HCT116 (cell line): Measurements from ENCODE around the gene MGME1. TPM values are rescaled to one million over a fixed set of nuclear protein-coding genes. Genes with fewer than 3 reads are reported as not detected.

Source experiments
- ATAC-seq: fragments of 200-7000 bp; cut with Tn5 transposase; 2 replicates; pipeline ENCODE4 v1.9.1; 2020; ENCODE audit warnings: mild to moderate bottlenecking, moderate library complexity
- BruUV-seq: library from RNA; stranded (reverse); fragments of 400-500 nt; replicated peaks from 2 replicates; lab custom pipeline; 2021; lab: Mats Ljungman, UMichigan
- CTCF ChIA-PET: fragments of 300-600 bp; sonication (Branson Sonifier 250); formaldehyde crosslinking; loops from one replicate; lab custom pipeline; 2021; ENCODE audit warnings: antibody characterized with exemption; lab: Charles Lee
- POLR2A ChIA-PET: fragments of 300-600, 350-600 bp; sonication (Branson Sonifier 250); formaldehyde crosslinking; loops from one replicate; lab custom pipeline; 2021; ENCODE audit warnings: antibody characterized with exemption; lab: Charles Lee
- RAD21 ChIA-PET, 2 experiments: fragments of 300-600 bp; sonication (Branson Sonifier 250); formaldehyde crosslinking; loops; one replicate each; lab custom pipeline; 2023; ENCODE audit warnings: low total read pairs in 2 of 2; ENCODE audit not compliant: uncharacterized antibody in 2 of 2, unreplicated experiment in 2 of 2, low non-redundant PET in 1 of 2; lab: Charles Lee
- DNase-seq: peaks from one replicate; pipeline ENCODE4 v3.0.0-alpha.2; 2010; ENCODE audit warnings: low read depth, low spot score
- H2AFZ ChIP-seq: fragments of 200-600 bp; shearing (Covaris generic), sonication (generic); 2 replicates; pipeline ENCODE4 v1.6.1; 2017; ENCODE audit warnings: low read depth, mixed run types, mixed read lengths, antibody characterized with exemption, low read length; ENCODE audit not compliant: poor library complexity, severe bottlenecking
- H3K27ac ChIP-seq: 2 replicates; pipeline ENCODE4 v1.5.1; 2012; ENCODE audit warnings: low read depth, low read length
- H3K27me3 ChIP-seq: fragments of 200-600 bp; sonication (generic); 2 replicates; pipeline ENCODE4 v1.6.1; 2016; ENCODE audit warnings: mixed run types, low read length, mixed read lengths; ENCODE audit not compliant: insufficient read depth
- H3K36me3 ChIP-seq, 2 experiments: fragments of 200-500 bp in 1 of 2; fragments of 200-600 bp in 1 of 2; sonication (Bioruptor generic) in 1 of 2; sonication (generic) in 1 of 2; 2 replicates each; pipeline versions ENCODE4 v1.5.1 to v1.6.1; 2014 to 2016; ENCODE audit warnings: low read length in 2 of 2, inconsistent platforms in 1 of 2, mixed read lengths in 1 of 2, mixed run types in 1 of 2; ENCODE audit not compliant: insufficient read depth in 2 of 2, control insufficient read depth in 1 of 2
- H3K4me1 ChIP-seq, 2 experiments: fragments of 200-600 bp in 1 of 2; sonication (generic) in 1 of 2; 2 replicates each; pipeline versions ENCODE4 v1.5.1 to v1.6.1; 2012 to 2017; ENCODE audit warnings: low read length in 2 of 2, inconsistent platforms in 1 of 2, mild to moderate bottlenecking in 1 of 2, mixed read lengths in 1 of 2, mixed run types in 1 of 2, moderate library complexity in 1 of 2; ENCODE audit not compliant: insufficient read depth in 2 of 2, control insufficient read depth in 1 of 2
- H3K4me2 ChIP-seq: fragments of 200-600 bp; sonication (generic); 2 replicates; pipeline ENCODE4 v1.6.1; 2017; ENCODE audit warnings: mixed run types, low read length, mixed read lengths
- H3K4me3 ChIP-seq, 2 experiments: fragments of 200-600 bp in 1 of 2; sonication (generic) in 1 of 2; replicated peaks in 1 of 2; 2 replicates each; pipeline ENCODE4 v1.5.1; 2011 to 2016; ENCODE audit warnings: low read length in 2 of 2, control low read depth in 1 of 2, low read depth in 1 of 2, mild to moderate bottlenecking in 1 of 2, mixed read lengths in 1 of 2, mixed run types in 1 of 2
- H3K79me2 ChIP-seq: fragments of 200-600 bp; sonication (generic); 2 replicates; pipeline ENCODE4 v1.6.1; 2017; ENCODE audit warnings: mild to moderate bottlenecking, mixed run types, low read length, moderate library complexity, mixed read lengths; ENCODE audit not compliant: insufficient read depth
- H3K9ac ChIP-seq: fragments of 200-600 bp; sonication (generic); 2 replicates; pipeline ENCODE4 v1.6.1; 2016; ENCODE audit warnings: low read length, mixed read lengths
- H3K9me2 ChIP-seq: fragments of 200-600 bp; sonication (generic), shearing (Covaris generic); 2 replicates; pipeline ENCODE4 v1.6.1; 2017; ENCODE audit warnings: mixed run types, mild to moderate bottlenecking, moderate library complexity; ENCODE audit not compliant: insufficient read depth
- H3K9me3 ChIP-seq, 2 experiments: fragments of 200-500 bp in 1 of 2; fragments of 200-600 bp in 1 of 2; sonication (Bioruptor generic) in 1 of 2; sonication (generic) in 1 of 2; 2 replicates each; pipeline ENCODE4 v1.6.1; 2014 to 2017; ENCODE audit warnings: low read length in 2 of 2, mixed read lengths in 2 of 2, inconsistent platforms in 1 of 2, low read depth in 1 of 2, mild to moderate bottlenecking in 1 of 2, mixed run types in 1 of 2, moderate library complexity in 1 of 2; ENCODE audit not compliant: control insufficient read depth in 1 of 2, insufficient read depth in 1 of 2
- H4K20me1 ChIP-seq: fragments of 200-600 bp; sonication (generic), shearing (Covaris generic); 2 replicates; pipeline ENCODE4 v1.6.1; 2017; ENCODE audit warnings: mixed run types, mild to moderate bottlenecking, moderate library complexity; ENCODE audit not compliant: insufficient read depth
- CBX3 ChIP-seq: IDR thresholded peaks from 2 replicates; pipeline ENCODE4 v1.6.1; 2012; ENCODE audit warnings: low read depth
- CEBPB ChIP-seq: IDR thresholded peaks from 2 replicates; pipeline ENCODE4 v1.6.1; 2012; ENCODE audit warnings: low read depth
- CTCF ChIP-seq, 3 experiments: fragments of 200-600 bp in 1 of 3; sonication (generic) in 1 of 3; IDR thresholded peaks in 2 of 3; conservative IDR thresholded peaks in 1 of 3; 2 replicates each; pipeline ENCODE4 v1.5.1; 2012 to 2017; ENCODE audit warnings: low read depth in 2 of 3, low read length in 2 of 3, antibody characterized with exemption in 1 of 3, borderline replicate concordance in 1 of 3, control low read depth in 1 of 3, mild to moderate bottlenecking in 1 of 3, mixed read lengths in 1 of 3, mixed run types in 1 of 3, moderate library complexity in 1 of 3; ENCODE audit not compliant: insufficient read depth in 1 of 3
- EZH2 ChIP-seq: fragments of 200-600 bp; sonication (generic); IDR thresholded peaks from 2 replicates; pipeline ENCODE4 v1.6.1; 2017; ENCODE audit warnings: antibody characterized with exemption, mixed run types
- FOSL1 ChIP-seq: IDR thresholded peaks from 2 replicates; pipeline ENCODE4 v1.6.1; 2012; ENCODE audit warnings: low read depth
- MAX ChIP-seq: IDR thresholded peaks from 2 replicates; pipeline ENCODE4 v1.6.1; 2012
- POLR2A ChIP-seq: IDR thresholded peaks from 2 replicates; pipeline ENCODE4 v1.7.0; 2011; ENCODE audit warnings: borderline replicate concordance; ENCODE audit not compliant: insufficient read depth, insufficient read length; ENCODE audit errors: extremely low read depth
- POLR2AphosphoS5 ChIP-seq: IDR thresholded peaks from 2 replicates; pipeline ENCODE4 v1.6.1; 2011; ENCODE audit warnings: mild to moderate bottlenecking, low read depth, low read length, moderate library complexity
- SIN3A ChIP-seq: IDR thresholded peaks from 2 replicates; pipeline ENCODE4 v1.6.1; 2012; ENCODE audit warnings: low read depth
- SRF ChIP-seq: IDR thresholded peaks from 2 replicates; pipeline ENCODE4 v1.6.1; 2012; ENCODE audit warnings: low read depth
- ZFX ChIP-seq: fragments of 450-650 bp; IDR thresholded peaks from 2 replicates; pipeline ENCODE4 v1.6.1; 2017
- intact Hi-C: fragments of 100-400 bp; cut with micrococcal nuclease; formaldehyde crosslinking; loops from 2 replicates; pipeline ENCODE4 v1.10.0; 2022
- total RNA-seq: library from RNA; stranded (reverse); gene quantifications from one replicate; pipeline ENCODE4 v1.2.1, GENCODE V29; 2021; ENCODE audit not compliant: unreplicated experiment

The MGME1 gene
- total RNA-seq, 1 experiment from 2014 or later = 37.1 TPM

- TF ChIP-seq CTCF (IDR thresholded peaks at IDR 0.05 in 2 of 3, conservative IDR thresholded peaks at IDR 0.05 in 1 of 3; ENCODE audit: borderline replicate concordance in 1 of 3, insufficient read depth in 1 of 3, low read depth in 2 of 3, low read length in 2 of 3) (no peak), SRF (no peak), MAX (no peak), POLR2A (no peak), POLR2AphosphoS5 (no peak), FOSL1 (no peak), SIN3A (no peak)
These were observed 23.4 kb downstream of the MGME1 start (continued) for GRCh38 chr20:17992224-17992637.

GRCh38 chr20:17992847-17993513 lies 24.2 kb downstream of the MGME1 start:
- no peak for TF ChIP-seq MAX
- no peak for TF ChIP-seq SRF
- TF ChIP-seq CEBPB = no peak
- TF ChIP-seq ZFX = no peak
- TF ChIP-seq CBX3 = no peak
- no peak for TF ChIP-seq EZH2
- TF ChIP-seq FOSL1 = no peak
- Histone ChIP-seq H3K4me1 (peaks cover 0 to 6% of the 10 kb centered on the region in 2 experiments; a peak in 2 of 4 replicates), H3K9me2 (no peaks in the 10 kb centered on the region), H3K36me3 (peaks cover 7 to 17% of the 10 kb centered on the region in 2 experiments), H3K4me2 (no peak overlapping the region), H3K9ac (no peak overlapping the region), H3K27ac (no peak overlapping the region), H4K20me1 (no peaks in the 10 kb centered on the region), H2AFZ (no peak overlapping the region), H3K27me3 (no peaks in the 10 kb centered on the region), H3K79me2 (peaks cover 10% of the 10 kb centered on the region), H3K4me3 (no peak overlapping the region), H3K9me3 (no peaks in the 10 kb centered on the region)
- DNase-seq (no peak), ATAC-seq (no peak)
- POLR2A ChIA-PET = no interaction called here
- RAD21 ChIA-PET = no interaction called here
- CTCF ChIA-PET = no interaction called here
- intact Hi-C loops = loop anchor here (10.0 kb wide), 2 partner anchors 282 to 458 kb away; partner anchors contain the start of gene BFSP1
- BruUV-seq = no TSS peak
